MG63 (cell line): ENCODE data around the gene FLOT2. TPM values are rescaled to one million over a fixed set of nuclear protein-coding genes. Genes with fewer than 3 reads are reported as not detected.

ENCODE experiments used
- DNase-seq: peaks from one replicate; pipeline ENCODE4 v3.0.0-alpha.2; 2020
- H3K27me3 ChIP-seq: fragments of 250-450 bp; sonication (Bioruptor Pico); 2 replicates; pipeline ENCODE4 v1.5.1; 2020; ENCODE audit warnings: mild to moderate bottlenecking, moderate library complexity
- H3K36me3 ChIP-seq: fragments of 250-450 bp; sonication (Bioruptor Pico); 2 replicates; pipeline ENCODE4 v1.5.1; 2020; ENCODE audit warnings: mild to moderate bottlenecking, moderate library complexity
- H3K4me3 ChIP-seq: fragments of 250-450 bp; sonication (Bioruptor Pico); 2 replicates; pipeline ENCODE4 v1.5.1; 2020; ENCODE audit warnings: mild to moderate bottlenecking, moderate library complexity
- H3K9me3 ChIP-seq: fragments of 250-450 bp; sonication (Bioruptor Pico); 2 replicates; pipeline ENCODE4 v1.5.1; 2020; ENCODE audit warnings: mild to moderate bottlenecking, moderate library complexity
- total RNA-seq: library from RNA; depleted of rRNA; stranded (reverse); fragments of >200 nt; shearing (Covaris generic); gene quantifications from 2 replicates; pipeline ENCODE4 v1.2.3, GENCODE V29; 2014; ENCODE audit warnings: low replicate concordance

FLOT2 gene
- total RNA-seq, 1 experiment from 2014 or later = 85.2 TPM

DNA sequence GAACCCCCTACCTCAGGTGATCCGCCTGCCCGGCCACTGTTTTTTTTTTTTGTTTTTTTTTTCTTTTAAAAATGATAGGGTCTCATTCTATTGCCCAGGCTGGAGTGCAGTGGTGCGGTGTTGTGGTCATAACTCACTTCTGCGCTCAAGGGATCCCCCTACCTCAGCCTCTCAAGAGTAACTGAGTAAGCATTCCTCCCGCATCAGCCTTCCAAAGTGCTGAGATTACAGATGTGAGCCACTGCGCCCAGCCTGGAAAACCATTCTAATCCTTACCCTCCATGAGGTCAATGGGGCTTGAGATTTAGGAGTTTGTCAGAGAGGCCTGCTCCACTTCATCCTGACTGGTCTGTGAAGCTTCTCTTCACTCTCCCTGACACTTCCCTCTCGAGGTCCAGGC lies 30.3 kb downstream of the FLOT2 start:
- no peaks in the 10 kb centered on the region for H3K36me3 ChIP-seq
- H3K27me3 ChIP-seq = no peaks in the 10 kb centered on the region
- no peak for DNase-seq
- no peaks in the 10 kb centered on the region for H3K9me3 ChIP-seq
- H3K4me3 ChIP-seq = no peak overlapping the region

- Histone ChIP-seq H3K9me3 (no peaks in the 10 kb centered on the region), H3K36me3 (peaks cover 2% of the 10 kb centered on the region; the same call in 1 of the 2 replicates), H3K4me3 (no peak overlapping the region), H3K27me3 (no peaks in the 10 kb centered on the region)
- no peak for DNase-seq
These were observed 31.4 kb downstream of the FLOT2 start for GRCh38 chr17:28865946-28866752.

- Histone ChIP-seq H3K9me3 (no peaks in the 10 kb centered on the region), H3K4me3 (no peak overlapping the region), H3K27me3 (no peaks in the 10 kb centered on the region), H3K36me3 (peaks cover 8% of the 10 kb centered on the region)
- DNase-seq = no peak
These were observed 32.3 kb downstream of the FLOT2 start for GRCh38 chr17:28864991-28865849.

GRCh38 chr17:28863953-28864352 lies 33.6 kb downstream of the FLOT2 start:
- H3K27me3 ChIP-seq = no peaks in the 10 kb centered on the region
- no peak for DNase-seq
- H3K4me3 ChIP-seq = no peak overlapping the region
- H3K9me3 ChIP-seq = no peaks in the 10 kb centered on the region
- peaks cover 12% of the 10 kb centered on the region for H3K36me3 ChIP-seq

- DNase-seq = no peak
- Histone ChIP-seq H3K36me3 (peaks cover 26% of the 10 kb centered on the region), H3K27me3 (no peaks in the 10 kb centered on the region), H3K4me3 (no peak overlapping the region), H3K9me3 (no peaks in the 10 kb centered on the region)
These were observed 35.0 kb downstream of the FLOT2 start for GRCh38 chr17:28862561-28862960.

GRCh38 chr17:28861393-28862203 lies 35.9 kb downstream of the FLOT2 start:
- no peak for DNase-seq
- no peak overlapping the region for H3K4me3 ChIP-seq
- peaks cover 32% of the 10 kb centered on the region for H3K36me3 ChIP-seq
- H3K27me3 ChIP-seq = no peaks in the 10 kb centered on the region
- no peaks in the 10 kb centered on the region for H3K9me3 ChIP-seq

DNA sequence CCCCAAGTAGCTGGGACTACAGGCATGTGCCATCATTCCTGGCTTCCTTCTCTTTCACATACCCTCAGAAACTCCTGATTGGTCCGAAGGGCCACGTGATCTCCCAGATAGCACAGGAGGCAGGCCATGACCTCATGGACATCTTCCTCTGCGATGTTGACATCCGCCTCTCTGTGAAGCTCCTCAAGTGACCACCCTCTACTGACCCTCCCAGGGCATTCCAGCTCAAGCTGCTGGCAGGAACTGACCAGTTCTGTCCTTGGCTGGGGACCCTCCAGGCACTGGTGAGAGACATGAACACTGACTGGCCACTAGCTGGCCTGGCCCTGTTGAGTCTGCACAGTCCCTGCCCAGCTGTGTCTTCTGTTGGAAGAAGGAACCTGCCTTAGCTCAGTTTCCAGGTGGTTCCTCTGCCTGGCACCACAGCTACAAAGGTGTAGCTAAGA lies 37.1 kb downstream of the FLOT2 start:
- Histone ChIP-seq H3K9me3 (no peaks in the 10 kb centered on the region), H3K4me3 (no peak overlapping the region), H3K36me3 (peaks cover 39% of the 10 kb centered on the region), H3K27me3 (no peaks in the 10 kb centered on the region)
- no peak for DNase-seq

- Histone ChIP-seq H3K4me3 (no peak overlapping the region), H3K36me3 (peaks cover 39% of the 10 kb centered on the region), H3K9me3 (peaks cover 2% of the 10 kb centered on the region; the same call in 1 of the 2 replicates), H3K27me3 (no peaks in the 10 kb centered on the region)
- DNase-seq = no peak
These were observed 38.7 kb downstream of the FLOT2 start for GRCh38 chr17:28858801-28859355.

- H3K36me3 ChIP-seq = peaks cover 39% of the 10 kb centered on the region
- H3K4me3 ChIP-seq = no peak overlapping the region
- no peaks in the 10 kb centered on the region for H3K27me3 ChIP-seq
- H3K9me3 ChIP-seq = peaks cover 6% of the 10 kb centered on the region; the same call in 1 of the 2 replicates
- no peak for DNase-seq
These were observed 39.4 kb downstream of the FLOT2 start for GRCh38 chr17:28857905-28858800.

DNA sequence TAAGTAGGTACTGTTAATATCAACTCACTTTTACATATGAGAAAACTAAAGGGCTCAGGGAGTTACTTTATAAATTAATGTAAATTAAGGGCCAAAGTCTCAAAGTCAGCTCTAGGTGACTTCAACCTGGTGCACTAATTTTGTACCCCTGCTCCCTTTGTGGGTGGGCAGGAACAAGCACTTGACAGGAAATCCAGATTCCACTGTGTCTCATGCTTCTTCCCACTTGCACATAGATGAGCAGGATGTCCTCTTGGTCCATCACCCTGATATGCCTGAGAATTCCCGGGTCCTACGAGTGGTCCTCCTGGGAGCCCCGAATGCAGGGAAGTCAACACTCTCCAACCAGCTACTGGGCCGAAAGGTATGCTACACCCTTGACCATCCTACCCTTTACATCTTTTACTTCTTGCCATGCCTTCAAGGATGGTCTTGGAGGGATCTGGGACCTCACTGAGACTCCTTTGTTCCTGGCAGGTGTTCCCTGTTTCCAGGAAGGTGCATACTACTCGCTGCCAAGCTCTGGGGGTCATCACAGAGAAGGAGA lies 41.4 kb downstream of the FLOT2 start:
- Histone ChIP-seq H3K4me3 (peak overlapping the region; percentile 86), H3K27me3 (no peaks in the 10 kb centered on the region), H3K9me3 (peaks cover 8% of the 10 kb centered on the region; the same call in 1 of the 2 replicates), H3K36me3 (peaks cover 37% of the 10 kb centered on the region)
- no peak for DNase-seq

DNA sequence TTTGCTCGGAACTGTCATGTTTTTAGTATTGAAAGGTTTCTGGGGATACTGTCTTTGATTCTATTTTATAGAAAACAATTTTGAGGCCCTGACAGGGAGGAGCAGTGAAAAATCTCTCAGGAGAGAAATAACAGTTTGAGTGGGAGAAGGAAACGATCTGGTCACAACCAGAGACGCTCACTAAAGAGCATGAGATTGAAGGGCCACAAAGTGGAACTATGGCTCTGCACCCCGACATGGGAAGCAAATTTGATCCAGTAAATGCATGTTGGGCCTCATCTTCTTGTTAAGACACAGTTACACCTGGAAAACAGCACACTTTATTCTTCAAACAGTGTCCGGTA lies 42.2 kb downstream of the FLOT2 start:
- Histone ChIP-seq H3K36me3 (peaks cover 31% of the 10 kb centered on the region), H3K9me3 (peaks cover 8% of the 10 kb centered on the region; the same call in 1 of the 2 replicates), H3K27me3 (no peaks in the 10 kb centered on the region), H3K4me3 (peak overlapping the region; percentile 86)
- no peak for DNase-seq

DNA sequence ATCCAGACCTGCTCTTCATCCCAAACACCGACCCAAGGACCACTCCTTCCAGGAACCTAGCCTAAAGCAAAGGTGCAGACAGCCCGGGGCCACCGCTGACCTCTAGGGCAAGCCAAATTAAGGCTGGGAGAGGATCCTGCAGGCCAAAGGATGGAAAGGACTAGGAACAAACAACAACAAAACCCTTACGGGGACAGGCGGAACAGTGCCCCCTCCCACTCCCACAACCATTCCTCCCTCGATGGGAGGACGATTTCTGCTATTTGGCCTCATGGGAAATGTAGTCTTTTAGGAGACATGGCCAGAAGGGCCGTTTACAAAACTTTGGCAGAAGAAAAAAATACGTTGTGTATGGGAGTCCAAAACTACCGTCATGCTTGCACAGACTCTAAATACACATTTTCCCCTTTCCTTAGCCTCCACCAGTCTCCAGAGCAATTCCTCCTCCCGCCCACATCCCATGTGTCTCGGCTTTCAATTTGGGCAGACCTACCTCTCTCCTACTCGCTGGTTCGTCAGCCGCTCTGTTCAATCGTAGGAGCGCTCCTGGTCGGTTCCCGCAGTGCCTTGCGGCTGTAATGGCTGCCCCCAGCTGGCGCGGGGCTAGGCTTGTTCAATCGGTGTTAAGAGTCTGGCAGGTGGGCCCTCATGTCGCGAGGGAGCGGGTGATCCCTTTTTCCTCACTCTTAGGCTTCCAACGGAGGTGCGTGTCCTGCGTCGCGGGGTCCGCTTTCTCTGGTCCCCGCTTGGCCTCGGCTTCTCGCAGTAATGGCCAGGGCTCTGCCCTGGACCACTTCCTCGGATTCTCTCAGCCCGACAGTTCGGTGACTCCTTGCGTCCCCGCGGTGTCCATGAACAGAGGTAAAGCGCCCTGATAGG lies 42.8 kb downstream of the FLOT2 start, which contains the start of gene ERAL1:
Gene ERAL1 (plus strand): TSS at position 560 of the 879 bp plus-strand sequence. CDS start 19 bp downstream, at position 579.
- Histone ChIP-seq H3K4me3 (peak within 1 kb of the TSS; percentile 86), H3K27me3 (no peaks in the 10 kb centered on the region), H3K36me3 (peaks cover 27% of the 10 kb centered on the region), H3K9me3 (peaks cover 8% of the 10 kb centered on the region; the same call in 1 of the 2 replicates)
- peak; percentile 91 for DNase-seq

DNA sequence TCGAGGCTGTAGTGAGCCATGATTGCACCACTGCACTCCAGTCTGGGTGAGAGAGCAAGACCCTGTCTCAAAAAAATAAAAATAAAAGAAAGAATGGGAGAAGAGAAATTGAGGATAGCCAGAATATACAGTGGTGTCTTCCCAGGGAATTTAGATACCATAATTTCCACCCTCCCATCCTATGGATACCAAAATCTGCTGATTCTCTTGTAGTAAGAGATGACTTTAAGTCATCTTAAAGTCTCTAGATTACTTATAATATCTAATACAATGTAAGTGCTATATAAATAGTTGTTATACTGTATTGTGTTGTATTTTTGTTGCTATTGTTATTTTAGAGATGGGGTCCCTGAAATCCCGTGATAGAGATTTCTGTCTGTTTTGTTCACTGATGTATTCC lies 44.2 kb downstream of the FLOT2 start:
- no peak for DNase-seq
- Histone ChIP-seq H3K9me3 (peaks cover 8% of the 10 kb centered on the region; the same call in 1 of the 2 replicates), H3K27me3 (no peaks in the 10 kb centered on the region), H3K36me3 (peaks cover 20% of the 10 kb centered on the region), H3K4me3 (no peak overlapping the region)

- no peak for DNase-seq
- no peak overlapping the region for H3K4me3 ChIP-seq
These were observed 48.3 kb downstream of the FLOT2 start for GRCh38 chr17:28849281-28849680.

More at GRCh38 chr17:28849281-28849680, 48.3 kb downstream of the FLOT2 start:
- Histone ChIP-seq H3K36me3 (no peaks in the 10 kb centered on the region), H3K27me3 (no peaks in the 10 kb centered on the region), H3K9me3 (peaks cover 8% of the 10 kb centered on the region; the same call in 1 of the 2 replicates)
